Lung (tissue), 12 donors: ENCODE data around the gene TFAM. TPM values are rescaled to one million over a fixed set of nuclear protein-coding genes. Genes with fewer than 3 reads are reported as not detected.
A peak's percentile ranks its signal among the peaks of the same experiment; 100 is the strongest.

Experiments used
- ATAC-seq: fragments of 200-7000 bp; cut with Tn5 transposase; one replicate; pipeline ENCODE4 v1.9.1; 2020; ENCODE audit warnings: moderate number of reproducible peaks; ENCODE audit not compliant: insufficient read depth, low FRiP score
- DNase-seq, 3 donors: peaks; one replicate each; pipeline ENCODE4 v3.0.0-alpha.2; 2013 to 2017
- H3K27ac ChIP-seq, 2 donors: one replicate each; pipeline ENCODE4 v1.5.1; 2013; ENCODE audit warnings: mild to moderate bottlenecking in 2 of 2, moderate library complexity in 2 of 2, control low read depth in 1 of 2, inconsistent platforms in 1 of 2, low read depth in 1 of 2, low read length in 1 of 2
- H3K27me3 ChIP-seq, 3 donors: one replicate each; pipeline ENCODE4 v1.5.1; 2013; ENCODE audit warnings: low read length in 2 of 3; ENCODE audit not compliant: control insufficient read depth in 3 of 3, insufficient read depth in 3 of 3
- H3K36me3 ChIP-seq, 4 donors: one replicate each; pipeline ENCODE4 v1.5.1; 2013; ENCODE audit warnings: low read length in 4 of 4, mild to moderate bottlenecking in 1 of 4, moderate library complexity in 1 of 4; ENCODE audit not compliant: control insufficient read depth in 4 of 4, insufficient read depth in 4 of 4
- H3K4me1 ChIP-seq, 5 donors: one replicate each; pipeline ENCODE4 v1.5.1; 2013; ENCODE audit warnings: low read length in 5 of 5, mild to moderate bottlenecking in 2 of 5, moderate library complexity in 1 of 5; ENCODE audit not compliant: control insufficient read depth in 5 of 5, insufficient read depth in 5 of 5
- H3K4me3 ChIP-seq: one replicate; pipeline ENCODE4 v1.5.1; 2013; ENCODE audit warnings: mild to moderate bottlenecking, control low read depth, moderate library complexity
- H3K9ac ChIP-seq, 2 donors: one replicate each; pipeline ENCODE4 v1.5.1; 2013; ENCODE audit warnings: low read length in 2 of 2, control low read depth in 1 of 2; ENCODE audit not compliant: insufficient read depth in 1 of 2
- H3K9me3 ChIP-seq, 4 donors: one replicate each; pipeline ENCODE4 v1.5.1; 2013; ENCODE audit warnings: low read length in 3 of 4, mild to moderate bottlenecking in 1 of 4, moderate library complexity in 1 of 4; ENCODE audit not compliant: control insufficient read depth in 4 of 4, insufficient read depth in 3 of 4
- WGBS, 2 donors: extraction: QIAGEN DNeasy Blood & Tissue Kit; methylation state at CpG; one replicate each; pipeline ENCODE4 v1.1.7; 2013; 5-methylcytosine and 5-hydroxymethylcytosine counted together
- polyA plus RNA-seq, 2 donors: library from polyadenylated mRNA; stranded (reverse); fragments of 200-250 nt; gene quantifications; one replicate each; pipeline ENCODE4 v1.2.1, GENCODE V29; 2013
- total RNA-seq, 2 donors: library from RNA; depleted of rRNA in 1 of 2; stranded (reverse); fragments of >200 nt in 1 of 2; gene quantifications; one replicate each; pipeline ENCODE4 v1.2.1, GENCODE V29; 2014 to 2021
- TF ChIP-seq, protein P1 (sequence below): IDR thresholded peaks from 2 replicates; pipeline ENCODE4 v1.5.1; 2012; ENCODE audit warnings: mild to moderate bottlenecking; ENCODE audit errors: control extremely low read depth, extremely low read depth
- donor health status: control.
- donor health status: control.
- donor health status: Bipolar disorder and iron deficiency.
- donor health status: healthy.
- donor health status: DM: yes; HTN: yes; CAD: no.

Gene TFAM
- total and polyA plus RNA-seq, 4 donors: 5.9 to 27.0 (median 20.9) TPM

GRCh38 chr10:58382489-58382995 is 2.7 kb upstream of the TFAM start:
- H3K9me3 ChIP-seq: no peaks in the 10 kb centered on the region
- TF ChIP-seq, protein P1, sequence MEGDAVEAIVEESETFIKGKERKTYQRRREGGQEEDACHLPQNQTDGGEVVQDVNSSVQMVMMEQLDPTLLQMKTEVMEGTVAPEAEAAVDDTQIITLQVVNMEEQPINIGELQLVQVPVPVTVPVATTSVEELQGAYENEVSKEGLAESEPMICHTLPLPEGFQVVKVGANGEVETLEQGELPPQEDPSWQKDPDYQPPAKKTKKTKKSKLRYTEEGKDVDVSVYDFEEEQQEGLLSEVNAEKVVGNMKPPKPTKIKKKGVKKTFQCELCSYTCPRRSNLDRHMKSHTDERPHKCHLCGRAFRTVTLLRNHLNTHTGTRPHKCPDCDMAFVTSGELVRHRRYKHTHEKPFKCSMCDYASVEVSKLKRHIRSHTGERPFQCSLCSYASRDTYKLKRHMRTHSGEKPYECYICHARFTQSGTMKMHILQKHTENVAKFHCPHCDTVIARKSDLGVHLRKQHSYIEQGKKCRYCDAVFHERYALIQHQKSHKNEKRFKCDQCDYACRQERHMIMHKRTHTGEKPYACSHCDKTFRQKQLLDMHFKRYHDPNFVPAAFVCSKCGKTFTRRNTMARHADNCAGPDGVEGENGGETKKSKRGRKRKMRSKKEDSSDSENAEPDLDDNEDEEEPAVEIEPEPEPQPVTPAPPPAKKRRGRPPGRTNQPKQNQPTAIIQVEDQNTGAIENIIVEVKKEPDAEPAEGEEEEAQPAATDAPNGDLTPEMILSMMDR: no peak
- ATAC-seq (no peak), DNase-seq (no peak)
- H3K36me3 ChIP-seq: peaks cover 0 to 4% (median under 1%) of the 10 kb centered on the region in 4 donors
- no peaks in the 10 kb centered on the region for H3K27me3 ChIP-seq
- H3K27ac ChIP-seq: no peak overlapping the region
- H3K9ac ChIP-seq: no peak overlapping the region
- peaks cover 0 to 17% (median 8%) of the 10 kb centered on the region in 5 donors for H3K4me1 ChIP-seq
- H3K4me3 ChIP-seq: no peak overlapping the region
- WGBS, 2 donors: 85 to 90% methylated on average over 2 of the region's 2 CpGs

- Histone ChIP-seq H3K36me3 (peaks cover 0 to 18% (median 6%) of the 10 kb centered on the region in 4 donors), H3K4me3 (no peak overlapping the region), H3K9me3 (no peaks in the 10 kb centered on the region), H3K27me3 (no peaks in the 10 kb centered on the region), H3K9ac (peak overlapping the region in 1 of 2 donors; percentile 76), H3K27ac (peak overlapping the region in 1 of 2 donors; percentile 82), H3K4me1 (peaks cover 0 to 17% (median 8%) of the 10 kb centered on the region in 5 donors)
- 23 to 57% methylated on average over 3 of the region's 3 CpGs for WGBS, 2 donors
- DNase-seq: peak in 2 of 3 donors; percentile 8 to 23
- TF ChIP-seq, protein P1: no peak
- no peak for ATAC-seq
Observed at GRCh38 chr10:58384095-58384494, 1.1 kb upstream of the TFAM start.

DNA sequence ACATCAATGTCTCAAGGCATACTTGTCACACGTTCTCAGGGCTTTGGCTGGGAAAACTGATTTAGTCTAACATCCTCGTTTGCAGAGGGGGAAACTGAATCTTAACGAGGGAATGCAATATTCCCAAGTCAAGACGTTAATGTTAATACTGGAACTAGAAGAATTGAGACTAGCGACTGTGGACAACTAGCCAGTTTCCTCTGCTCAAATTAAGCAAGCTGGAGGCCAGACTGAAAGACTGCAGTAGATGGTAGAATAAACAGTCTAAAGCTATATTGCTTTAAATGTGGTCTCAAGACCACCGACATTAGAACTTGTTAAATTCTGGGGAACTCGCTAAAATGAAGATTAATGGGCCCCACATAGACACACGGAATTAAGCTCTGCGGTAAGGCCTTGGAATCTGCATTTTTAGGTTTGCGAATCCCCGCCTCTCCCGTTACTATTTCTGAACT is 639 bp upstream of the TFAM start:
- DNase-seq (no peak), ATAC-seq (no peak)
- peak overlapping the region; percentile 82 to 97 for H3K27ac ChIP-seq
- no peaks in the 10 kb centered on the region for H3K9me3 ChIP-seq
- H3K4me3 ChIP-seq: peak overlapping the region; percentile 92
- H3K36me3 ChIP-seq: peaks cover 2 to 22% (median 8%) of the 10 kb centered on the region in 4 donors
- WGBS, 2 donors: 1 to 2% methylated on average over 12 of the region's 12 CpGs
- TF ChIP-seq, protein P1: no peak
- no peaks in the 10 kb centered on the region for H3K27me3 ChIP-seq
- H3K4me1 ChIP-seq: peaks cover 0 to 17% (median 8%) of the 10 kb centered on the region in 5 donors
- peak overlapping the region; percentile 76 to 87 for H3K9ac ChIP-seq

DNA sequence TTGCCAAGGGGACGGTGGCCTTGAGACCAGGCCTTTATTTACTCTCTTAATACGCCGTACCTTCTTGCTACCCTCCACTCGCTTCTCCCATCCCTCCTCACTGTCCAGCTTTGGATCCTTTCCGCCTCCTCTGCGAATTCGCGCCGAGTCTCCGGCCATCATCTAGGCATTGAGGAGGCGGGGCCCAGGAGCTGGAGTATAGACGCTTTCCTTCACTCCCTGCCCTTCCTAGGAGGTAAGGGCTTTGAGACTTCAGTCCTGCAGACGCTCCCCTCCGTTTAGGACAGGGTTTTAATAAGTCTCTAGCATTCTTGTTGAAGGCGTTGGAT is 538 bp downstream of the TFAM start:
- H3K4me1 ChIP-seq: peaks cover 0 to 17% (median 8%) of the 10 kb centered on the region in 5 donors
- DNase-seq (peak; percentile 21 to 37 (median 31)), ATAC-seq (no peak)
- WGBS, 2 donors: 0 to 1% methylated on average over 15 of the region's 15 CpGs
- no peaks in the 10 kb centered on the region for H3K9me3 ChIP-seq
- no peaks in the 10 kb centered on the region for H3K27me3 ChIP-seq
- peak overlapping the region; percentile 92 for H3K4me3 ChIP-seq
- peak overlapping the region; percentile 87 to 89 for H3K9ac ChIP-seq
- H3K36me3 ChIP-seq: peaks cover 2 to 24% (median 11%) of the 10 kb centered on the region in 4 donors
- TF ChIP-seq, protein P1: no peak
- peak overlapping the region; percentile 90 to 97 for H3K27ac ChIP-seq
